HEK293 (cell line): Measurements from ENCODE around the gene VKORC1L1.

ENCODE experiments used
- CTCF ChIP-seq: fragments of 450-650 bp; formaldehyde crosslinking; IDR thresholded peaks from 2 replicates; pipeline ENCODE4 v1.5.1; 2016; ENCODE audit warnings: missing biosample characterization, missing genetic modification characterization
- REST ChIP-seq: fragments of 450-650 bp; formaldehyde crosslinking; IDR thresholded peaks from 2 replicates; pipeline ENCODE4 v1.5.1; 2016; ENCODE audit warnings: missing biosample characterization, missing genetic modification characterization
- ZNF398 ChIP-seq: fragments of 450-650 bp; formaldehyde crosslinking; IDR thresholded peaks from 2 replicates; pipeline ENCODE4 v1.5.1; 2017; ENCODE audit warnings: missing biosample characterization, missing genetic modification characterization

DNA sequence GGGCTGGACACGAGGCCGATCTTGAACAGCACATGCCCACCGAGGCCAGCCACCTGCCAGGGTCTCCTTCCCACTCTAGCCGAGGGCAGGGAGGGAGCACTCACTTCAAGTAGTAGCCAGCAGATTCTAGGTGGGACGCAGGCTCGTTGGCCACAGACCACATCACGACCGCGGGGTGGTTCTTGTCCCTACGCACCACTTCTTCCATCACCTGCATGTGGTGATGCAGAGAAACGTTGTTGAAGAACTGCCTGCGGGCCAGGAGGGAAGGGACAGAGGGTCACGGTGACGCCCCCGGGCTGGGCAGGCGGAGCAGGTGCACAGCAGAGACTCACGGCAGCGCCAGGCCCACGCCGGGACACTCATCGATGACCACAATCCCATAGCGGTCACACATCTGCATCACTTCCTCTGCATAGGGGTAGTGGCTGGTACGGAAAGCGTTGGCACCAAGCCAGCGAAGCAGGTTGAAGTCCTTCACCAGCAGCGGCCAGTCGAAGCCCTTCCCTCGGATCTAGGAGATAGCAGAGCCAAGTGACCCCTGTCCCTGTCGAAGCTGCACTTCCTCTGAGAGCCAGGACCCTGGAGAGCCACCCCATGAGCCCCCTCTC is 101.4 kb downstream of the VKORC1L1 start:
- no peak for TF ChIP-seq ZNF398 (tag by site-specific recombination)
- TF ChIP-seq CTCF (tag by site-specific recombination) = no peak
- no peak for TF ChIP-seq REST (tag by site-specific recombination)
